Osteocyte (in vitro differentiated cells): Measurements from ENCODE around the gene SGF29. TPM values are rescaled to one million over a fixed set of nuclear protein-coding genes. Genes with fewer than 3 reads are reported as not detected.
"Not testable (repeated sequence)": the region's sequence is repeated elsewhere in the genome, so short reads cannot be mapped to it uniquely, and the experiment has no call there.

ENCODE experiments used
- DNase-seq: peaks from one replicate; pipeline ENCODE4 v3.0.0; 2021; ENCODE audit warnings: mixed read lengths; ENCODE audit not compliant: unreplicated experiment; ENCODE audit errors: extremely low spot score
- H3K27ac Mint-ChIP-seq: one replicate; pipeline ENCODE4 v1.8.0; 2021; ENCODE audit warnings: mild to moderate bottlenecking, mixed read lengths; ENCODE audit not compliant: unreplicated experiment
- H3K27me3 Mint-ChIP-seq: one replicate; pipeline ENCODE4 v1.8.0; 2021; ENCODE audit warnings: mixed read lengths; ENCODE audit not compliant: unreplicated experiment
- H3K36me3 Mint-ChIP-seq: one replicate; pipeline ENCODE4 v1.8.0; 2021; ENCODE audit warnings: mixed read lengths; ENCODE audit not compliant: unreplicated experiment
- H3K4me1 Mint-ChIP-seq: one replicate; pipeline ENCODE4 v1.8.0; 2021; ENCODE audit warnings: mixed read lengths; ENCODE audit not compliant: unreplicated experiment
- H3K4me3 Mint-ChIP-seq: one replicate; pipeline ENCODE4 v1.8.0; 2021; ENCODE audit warnings: mild to moderate bottlenecking, moderate library complexity, mixed read lengths; ENCODE audit not compliant: unreplicated experiment
- H3K9me3 Mint-ChIP-seq: one replicate; pipeline ENCODE4 v1.8.0; 2021; ENCODE audit warnings: mixed read lengths; ENCODE audit not compliant: unreplicated experiment
- total RNA-seq: library from RNA; stranded (reverse); gene quantifications from 2 replicates; pipeline ENCODE4 v1.2.1, GENCODE V29; 2021
- TF ChIP-seq, protein P1 (sequence below): fragments of 200-600 bp; sonication (generic); IDR thresholded peaks from 2 replicates; pipeline ENCODE4 v1.5.0; 2021; ENCODE audit warnings: antibody characterized with exemption, mild to moderate bottlenecking, moderate library complexity

SGF29 gene
- total RNA-seq, 1 donor from 2014 or later, result 29.7 TPM

DNA sequence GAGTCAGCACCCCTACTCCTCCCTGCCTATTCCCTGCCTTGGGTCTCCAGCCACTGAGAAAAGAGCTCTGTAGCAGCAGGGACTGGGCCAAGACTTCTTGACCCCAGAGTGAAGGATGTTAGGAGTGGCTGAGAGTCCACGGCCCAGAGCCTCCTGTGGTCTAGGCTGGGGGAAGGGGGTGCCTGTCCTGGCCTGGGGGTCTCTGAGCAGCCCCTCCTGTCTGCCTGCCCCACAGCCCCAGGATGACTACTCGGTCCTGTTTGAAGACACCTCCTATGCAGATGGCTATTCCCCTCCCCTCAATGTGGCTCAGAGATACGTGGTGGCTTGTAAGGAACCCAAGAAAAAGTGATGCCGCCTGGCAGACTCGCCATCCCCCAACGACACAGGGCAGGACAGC lies 37.6 kb downstream of the SGF29 start:
- Mint-ChIP-seq H3K4me3 (no peak overlapping the region), H3K9me3 (no peaks in the 10 kb centered on the region), H3K4me1 (peaks cover 15% of the 10 kb centered on the region), H3K27me3 (no peaks in the 10 kb centered on the region), H3K36me3 (peaks cover 18% of the 10 kb centered on the region), H3K27ac (no peak overlapping the region)
- no peak for DNase-seq
- TF ChIP-seq, protein P1, sequence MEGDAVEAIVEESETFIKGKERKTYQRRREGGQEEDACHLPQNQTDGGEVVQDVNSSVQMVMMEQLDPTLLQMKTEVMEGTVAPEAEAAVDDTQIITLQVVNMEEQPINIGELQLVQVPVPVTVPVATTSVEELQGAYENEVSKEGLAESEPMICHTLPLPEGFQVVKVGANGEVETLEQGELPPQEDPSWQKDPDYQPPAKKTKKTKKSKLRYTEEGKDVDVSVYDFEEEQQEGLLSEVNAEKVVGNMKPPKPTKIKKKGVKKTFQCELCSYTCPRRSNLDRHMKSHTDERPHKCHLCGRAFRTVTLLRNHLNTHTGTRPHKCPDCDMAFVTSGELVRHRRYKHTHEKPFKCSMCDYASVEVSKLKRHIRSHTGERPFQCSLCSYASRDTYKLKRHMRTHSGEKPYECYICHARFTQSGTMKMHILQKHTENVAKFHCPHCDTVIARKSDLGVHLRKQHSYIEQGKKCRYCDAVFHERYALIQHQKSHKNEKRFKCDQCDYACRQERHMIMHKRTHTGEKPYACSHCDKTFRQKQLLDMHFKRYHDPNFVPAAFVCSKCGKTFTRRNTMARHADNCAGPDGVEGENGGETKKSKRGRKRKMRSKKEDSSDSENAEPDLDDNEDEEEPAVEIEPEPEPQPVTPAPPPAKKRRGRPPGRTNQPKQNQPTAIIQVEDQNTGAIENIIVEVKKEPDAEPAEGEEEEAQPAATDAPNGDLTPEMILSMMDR, result no peak

DNA sequence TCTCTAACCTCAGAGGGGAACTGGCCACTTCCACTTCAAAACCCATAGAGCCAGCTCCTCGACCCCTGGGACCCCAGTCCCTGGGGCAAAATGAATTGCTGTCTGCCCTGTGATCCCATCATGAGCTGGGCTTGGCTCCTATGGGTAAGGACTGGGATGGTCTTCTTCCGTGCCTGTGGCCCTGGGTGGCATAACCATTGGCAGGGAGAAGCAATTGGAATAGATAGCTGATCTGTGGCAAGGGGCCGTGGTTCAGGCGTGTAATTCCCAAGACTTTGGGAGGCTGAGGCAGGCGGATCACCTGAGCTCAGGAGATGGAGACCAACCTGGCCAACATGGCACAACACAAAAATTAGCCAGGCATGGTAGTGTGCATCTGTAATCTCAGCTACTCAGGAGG lies 38.8 kb downstream of the SGF29 start:
- H3K27ac Mint-ChIP-seq, result no peak overlapping the region
- TF ChIP-seq, protein P1, result no peak
- DNase-seq, result no peak
- no peak overlapping the region for H3K4me3 Mint-ChIP-seq
- peaks cover 10% of the 10 kb centered on the region for H3K4me1 Mint-ChIP-seq
- H3K27me3 Mint-ChIP-seq, result no peaks in the 10 kb centered on the region
- peaks cover 18% of the 10 kb centered on the region for H3K36me3 Mint-ChIP-seq
- H3K9me3 Mint-ChIP-seq, result no peaks in the 10 kb centered on the region

DNA sequence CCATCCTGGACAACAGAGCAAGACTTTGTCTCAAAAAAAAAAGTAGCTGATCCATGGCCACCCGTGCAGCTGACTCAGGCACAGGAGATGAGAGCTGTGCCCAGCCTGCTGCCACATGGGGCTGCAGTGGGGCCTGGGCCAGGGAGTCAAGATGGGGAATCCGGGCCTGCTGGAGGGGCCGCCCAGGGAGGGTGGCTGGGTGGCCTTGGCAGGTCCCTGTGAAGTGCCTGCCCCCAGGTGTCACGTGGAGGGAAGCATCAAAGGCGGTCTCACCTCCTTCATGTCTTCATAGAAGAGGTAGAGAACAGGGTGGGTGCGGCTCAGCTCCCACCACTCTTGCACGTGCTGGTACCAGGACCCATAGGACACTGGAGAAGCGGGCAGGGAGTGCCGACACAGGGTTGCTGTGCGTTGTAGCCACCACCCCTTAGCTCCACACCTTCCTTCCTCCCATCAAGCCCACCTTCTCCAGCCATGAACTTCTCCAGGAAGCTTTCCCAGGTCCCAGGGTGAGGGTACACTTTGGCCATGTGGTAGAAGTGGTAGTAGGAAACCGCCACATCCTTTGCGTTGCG lies 39.3 kb downstream of the SGF29 start:
- Mint-ChIP-seq H3K4me3 (no peak overlapping the region), H3K9me3 (no peaks in the 10 kb centered on the region), H3K27me3 (no peaks in the 10 kb centered on the region), H3K4me1 (peaks cover 11% of the 10 kb centered on the region), H3K27ac (no peak overlapping the region), H3K36me3 (peaks cover 18% of the 10 kb centered on the region)
- TF ChIP-seq, protein P1, result no peak
- DNase-seq, result no peak

DNA sequence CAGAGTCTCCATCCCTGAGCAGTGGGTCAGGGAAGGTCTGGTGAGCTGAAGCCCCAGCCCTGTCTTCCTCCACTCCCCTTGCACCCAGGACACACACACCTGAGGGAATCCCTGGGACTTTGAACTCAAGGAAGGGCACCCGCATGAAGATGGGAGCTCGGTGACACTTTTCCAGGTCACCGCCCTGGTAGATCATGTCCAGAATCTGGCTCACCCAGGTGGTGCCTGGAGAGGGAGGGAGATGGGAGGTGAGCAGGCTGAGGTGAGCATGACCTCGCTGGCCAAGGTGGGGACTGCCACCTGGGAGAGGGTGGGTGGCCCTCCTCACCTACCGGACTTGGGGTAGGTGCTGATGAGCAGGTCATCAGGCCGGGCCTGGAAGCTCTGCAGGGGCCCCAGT lies 41.7 kb downstream of the SGF29 start:
- H3K4me3 Mint-ChIP-seq, H3K27ac Mint-ChIP-seq, H3K27me3 Mint-ChIP-seq, H3K4me1 Mint-ChIP-seq, H3K9me3 Mint-ChIP-seq, DNase-seq: not testable (repeated sequence)
- peaks cover 11% of the 10 kb centered on the region for H3K36me3 Mint-ChIP-seq

DNA sequence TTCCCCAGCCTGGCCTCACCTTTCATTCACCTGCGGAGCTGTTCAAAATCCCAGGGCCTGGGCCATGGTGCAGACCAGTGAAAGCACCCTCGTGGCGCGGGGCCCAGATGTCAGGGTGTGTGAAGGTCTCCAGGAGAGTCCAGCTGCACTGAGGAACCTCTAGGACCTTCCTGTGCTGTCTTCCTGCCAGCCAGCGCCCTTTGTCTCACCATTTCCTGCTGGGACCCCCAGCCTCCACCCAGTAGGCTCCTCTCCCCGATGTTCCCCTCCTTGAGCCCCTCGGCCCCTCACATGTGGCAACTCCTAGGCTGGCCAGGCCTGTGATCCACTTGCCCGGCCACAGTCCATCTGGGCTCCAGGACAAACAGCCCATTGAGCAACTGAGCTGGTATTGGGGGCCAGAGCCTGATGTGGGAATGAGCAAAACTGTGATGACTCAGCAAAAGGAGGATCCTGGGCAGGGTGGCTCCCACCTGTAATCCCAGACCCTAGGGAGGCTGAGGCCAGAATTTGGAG lies 42.5 kb downstream of the SGF29 start:
- Mint-ChIP-seq H3K27me3 (no peaks in the 10 kb centered on the region), H3K4me3 (no peak overlapping the region), H3K27ac (no peak overlapping the region), H3K4me1 (peaks cover 9% of the 10 kb centered on the region), H3K36me3 (peaks cover 7% of the 10 kb centered on the region), H3K9me3 (no peaks in the 10 kb centered on the region)
- TF ChIP-seq, protein P1, result no peak
- no peak for DNase-seq
